ENCODE results near the gene ASB3. TPM values are rescaled to one million over a fixed set of nuclear protein-coding genes. Genes with fewer than 3 reads are reported as not detected.
"Not testable (repeated sequence)": the region's sequence is repeated elsewhere in the genome, so short reads cannot be mapped to it uniquely, and the experiment has no call there.

The ASB3 gene, protein sequence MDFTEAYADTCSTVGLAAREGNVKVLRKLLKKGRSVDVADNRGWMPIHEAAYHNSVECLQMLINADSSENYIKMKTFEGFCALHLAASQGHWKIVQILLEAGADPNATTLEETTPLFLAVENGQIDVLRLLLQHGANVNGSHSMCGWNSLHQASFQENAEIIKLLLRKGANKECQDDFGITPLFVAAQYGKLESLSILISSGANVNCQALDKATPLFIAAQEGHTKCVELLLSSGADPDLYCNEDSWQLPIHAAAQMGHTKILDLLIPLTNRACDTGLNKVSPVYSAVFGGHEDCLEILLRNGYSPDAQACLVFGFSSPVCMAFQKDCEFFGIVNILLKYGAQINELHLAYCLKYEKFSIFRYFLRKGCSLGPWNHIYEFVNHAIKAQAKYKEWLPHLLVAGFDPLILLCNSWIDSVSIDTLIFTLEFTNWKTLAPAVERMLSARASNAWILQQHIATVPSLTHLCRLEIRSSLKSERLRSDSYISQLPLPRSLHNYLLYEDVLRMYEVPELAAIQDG
- 10 to 100 TPM; 28.3 to 37.6 (median 33.7) TPM for polyA plus RNA-seq (ENCODE audit: insufficient read depth in 1 of 5, insufficient read length in 5 of 5, low replicate concordance in 1 of 5)
- long read RNA-seq, donor 1, transcript ASB3-201 (10 exons, 2,214 nt), result major isoform, 5 of 9 reads
- long read RNA-seq, donor 1, partial matches to known transcripts, result 0 of 9 reads
- long read RNA-seq, donor 1, other reads (novel, unspliced or antisense), result 0 of 9 reads
- long read RNA-seq, donor 2, transcript ASB3-201 (10 exons, 2,214 nt), result major isoform, 9 of 16 reads
- long read RNA-seq, donor 2, partial matches to known transcripts, result 5 of 16 reads
- long read RNA-seq, donor 2, other reads (novel, unspliced or antisense), result 0 of 16 reads
- long read RNA-seq, donor 3, transcript ASB3-201 (10 exons, 2,214 nt), result major isoform, 6 of 10 reads
- long read RNA-seq, donor 3, partial matches to known transcripts, result 0 of 10 reads
- long read RNA-seq, donor 3, other reads (novel, unspliced or antisense), result 0 of 10 reads
- long read RNA-seq, donor 4, transcript ASB3-201 (10 exons, 2,214 nt), result major isoform, 7 of 10 reads
- long read RNA-seq, donor 4, partial matches to known transcripts, result 0 of 10 reads
- long read RNA-seq, donor 4, other reads (novel, unspliced or antisense), result 0 of 10 reads
- long read RNA-seq, donor 5, partial matches to known transcripts, result 0 of 5 reads
- long read RNA-seq, donor 5, other reads (novel, unspliced or antisense), result 0 of 5 reads
- long read RNA-seq, donor 6, transcript ASB3-201 (10 exons, 2,214 nt), result major isoform, 6 of 12 reads
- long read RNA-seq, donor 6, partial matches to known transcripts, result 0 of 12 reads
- long read RNA-seq, donor 6, other reads (novel, unspliced or antisense), result 0 of 12 reads
- long read RNA-seq, donor 7, transcript ASB3-201 (10 exons, 2,214 nt), result major isoform, 5 of 5 reads
- long read RNA-seq, donor 7, partial matches to known transcripts, result 0 of 5 reads
- long read RNA-seq, donor 7, other reads (novel, unspliced or antisense), result 0 of 5 reads
- long read RNA-seq, donor 8, partial matches to known transcripts, result 0 of 4 reads
- long read RNA-seq, donor 8, other reads (novel, unspliced or antisense), result 0 of 4 reads

DNA sequence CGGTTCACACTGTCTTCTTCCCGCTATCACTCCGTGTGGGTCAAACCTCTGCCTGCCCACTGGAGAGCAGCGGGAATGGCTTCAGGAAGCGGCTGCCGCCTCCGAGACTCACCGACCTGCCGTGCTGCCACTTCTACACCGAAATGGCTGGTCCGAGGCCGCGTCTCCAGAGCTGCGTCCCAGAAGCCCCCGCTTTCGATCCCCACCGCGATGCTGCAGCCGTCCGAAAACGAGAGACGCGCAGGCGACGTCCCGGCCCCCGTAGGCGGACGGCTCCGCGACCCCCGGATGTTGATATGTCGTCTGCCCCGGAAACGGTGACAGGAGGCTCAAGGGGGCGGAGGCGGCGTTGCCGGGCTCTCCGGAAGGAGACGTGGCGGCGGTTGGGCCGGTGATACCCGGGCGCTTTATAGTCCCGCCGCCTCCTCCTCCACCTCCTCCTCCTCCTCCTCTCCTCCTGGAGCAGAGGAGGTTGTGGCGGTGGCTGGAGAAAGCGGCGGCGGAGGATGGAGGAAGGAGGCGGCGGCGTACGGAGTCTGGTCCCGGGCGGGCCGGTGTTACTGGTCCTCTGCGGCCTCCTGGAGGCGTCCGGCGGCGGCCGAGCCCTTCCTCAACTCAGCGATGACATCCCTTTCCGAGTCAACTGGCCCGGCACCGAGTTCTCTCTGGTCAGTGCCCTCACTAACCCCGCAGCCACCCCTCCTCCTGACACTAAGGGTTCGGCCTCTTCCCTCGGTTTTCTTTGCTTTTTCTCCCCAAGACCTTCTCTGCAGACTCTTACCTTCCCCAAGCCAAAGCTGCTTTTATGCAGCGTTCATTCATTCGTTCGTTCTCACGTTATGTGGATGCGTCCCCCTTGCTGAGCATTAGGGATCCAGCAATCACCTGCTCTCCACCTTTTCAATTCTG lies at the start of gene ASB3, which contains the start of gene ERLEC1:
Gene ASB3, minus strand, starts transcription at position 249 of the 909 bp plus-strand sequence. CDS start 21,381 bp downstream, outside the sequence.
Gene ERLEC1, plus strand, starts transcription at position 340 of the 909 bp plus-strand sequence. Its CDS starts 167 bp downstream, at position 507.
- peak; percentile 91 for DNase-seq

DNA sequence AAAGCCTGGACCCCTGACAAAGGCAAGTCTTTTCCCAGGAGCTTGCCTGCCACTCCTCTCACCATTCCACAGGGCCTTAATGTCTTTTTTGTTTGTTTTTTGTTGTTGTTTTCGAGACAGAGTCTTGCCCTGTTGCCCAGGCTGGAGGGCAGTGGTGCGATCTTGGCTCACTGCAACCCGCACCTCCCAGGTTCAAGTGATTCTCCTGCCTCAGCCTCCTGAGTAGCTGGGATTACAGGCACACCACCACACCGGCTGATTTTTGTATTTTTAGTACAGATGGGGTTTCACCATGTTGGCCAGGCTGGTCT lies 43.2 kb upstream of the ASB3 start:
- DNase-seq, result not testable (repeated sequence)

DNA sequence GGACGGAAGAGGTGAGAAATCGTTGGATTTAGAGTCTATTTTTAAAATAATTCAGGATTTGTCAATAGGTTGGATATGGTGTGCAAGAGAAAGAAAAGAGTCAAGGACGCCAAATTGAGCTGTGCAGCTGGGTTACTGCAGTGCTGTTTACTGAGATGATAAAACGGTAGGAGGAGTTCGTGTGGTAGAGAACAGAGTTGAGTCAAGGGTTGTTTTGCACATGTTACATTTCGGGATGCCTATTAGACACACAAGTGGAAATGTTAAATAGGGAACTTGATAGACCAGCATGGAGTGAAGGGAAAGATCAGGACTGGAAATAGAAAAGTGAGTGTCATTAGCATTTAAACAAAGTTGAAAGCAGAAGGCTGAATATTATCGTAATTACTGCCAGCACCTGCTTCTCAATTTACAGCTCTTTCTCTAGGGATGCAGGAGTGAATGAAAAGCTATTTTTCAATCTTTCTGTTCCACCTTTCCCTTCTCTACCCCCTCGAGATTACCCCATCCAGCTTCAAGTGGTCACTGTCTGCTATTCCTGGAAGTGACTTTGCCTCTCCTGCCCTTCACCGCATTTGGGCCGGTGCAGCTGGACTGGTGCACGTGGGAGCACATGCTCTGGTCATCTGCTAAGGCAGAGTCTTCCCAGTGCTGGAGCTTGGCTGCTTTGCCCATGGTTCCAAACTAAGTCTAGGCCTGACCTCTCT lies 42.7 kb upstream of the ASB3 start:
- DNase-seq, result no peak

DNA sequence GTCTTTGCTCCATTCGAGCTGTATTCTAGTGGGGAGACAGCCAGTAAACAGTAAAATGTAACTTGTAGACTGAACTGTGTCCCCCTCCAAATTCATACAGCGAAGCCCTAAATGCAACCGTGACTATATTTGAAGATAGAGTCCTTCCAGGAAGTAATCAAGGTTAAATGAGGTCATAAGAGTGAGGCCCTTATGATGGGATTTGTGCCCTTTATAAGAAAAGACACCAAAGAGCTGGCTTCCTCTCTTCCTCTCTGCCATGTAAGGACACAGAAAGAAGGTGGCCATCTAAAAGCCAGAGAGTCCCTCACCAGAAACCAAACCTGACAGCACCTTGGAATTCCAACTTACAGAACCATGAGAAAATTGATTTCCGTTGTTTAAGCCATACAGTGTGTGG lies 41.6 kb upstream of the ASB3 start:
- no peak for DNase-seq

DNA sequence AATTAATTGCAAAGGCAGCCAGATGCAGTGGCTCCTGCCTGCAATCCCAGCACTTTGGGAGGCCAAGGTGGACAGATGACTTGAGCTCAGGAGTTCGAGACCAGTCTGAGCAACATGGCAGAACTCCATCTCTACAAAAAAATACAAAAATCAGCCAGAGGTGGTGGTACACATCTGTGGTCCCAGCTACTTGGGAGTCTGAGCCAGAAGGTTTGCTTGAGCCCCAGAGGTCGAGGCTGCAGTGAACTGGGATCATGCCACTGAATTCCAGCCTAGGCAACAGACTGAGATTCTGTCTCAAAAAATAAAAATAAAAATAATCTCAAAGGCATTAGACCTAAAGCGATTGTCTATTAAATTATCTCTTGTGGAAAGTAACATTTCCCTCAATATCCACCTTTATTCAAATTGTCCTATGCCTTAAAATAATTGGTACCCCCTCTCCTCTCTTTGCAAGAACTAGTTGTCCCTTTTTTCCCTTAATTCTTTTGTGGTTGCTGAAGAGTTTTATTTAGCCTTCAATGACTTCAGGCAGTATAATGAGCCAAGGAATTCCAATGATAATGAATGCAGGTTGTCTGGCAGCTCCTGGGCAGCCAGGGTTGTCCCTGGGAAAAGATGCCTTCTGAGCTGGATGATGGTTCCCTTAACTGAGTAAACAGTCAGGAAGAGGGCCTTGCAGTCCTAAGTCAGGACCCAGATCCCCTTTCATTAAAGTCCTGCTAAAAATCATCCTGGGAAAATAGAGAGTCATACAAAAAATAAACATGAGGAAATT lies 40.8 kb upstream of the ASB3 start:
- DNase-seq, result no peak

DNA sequence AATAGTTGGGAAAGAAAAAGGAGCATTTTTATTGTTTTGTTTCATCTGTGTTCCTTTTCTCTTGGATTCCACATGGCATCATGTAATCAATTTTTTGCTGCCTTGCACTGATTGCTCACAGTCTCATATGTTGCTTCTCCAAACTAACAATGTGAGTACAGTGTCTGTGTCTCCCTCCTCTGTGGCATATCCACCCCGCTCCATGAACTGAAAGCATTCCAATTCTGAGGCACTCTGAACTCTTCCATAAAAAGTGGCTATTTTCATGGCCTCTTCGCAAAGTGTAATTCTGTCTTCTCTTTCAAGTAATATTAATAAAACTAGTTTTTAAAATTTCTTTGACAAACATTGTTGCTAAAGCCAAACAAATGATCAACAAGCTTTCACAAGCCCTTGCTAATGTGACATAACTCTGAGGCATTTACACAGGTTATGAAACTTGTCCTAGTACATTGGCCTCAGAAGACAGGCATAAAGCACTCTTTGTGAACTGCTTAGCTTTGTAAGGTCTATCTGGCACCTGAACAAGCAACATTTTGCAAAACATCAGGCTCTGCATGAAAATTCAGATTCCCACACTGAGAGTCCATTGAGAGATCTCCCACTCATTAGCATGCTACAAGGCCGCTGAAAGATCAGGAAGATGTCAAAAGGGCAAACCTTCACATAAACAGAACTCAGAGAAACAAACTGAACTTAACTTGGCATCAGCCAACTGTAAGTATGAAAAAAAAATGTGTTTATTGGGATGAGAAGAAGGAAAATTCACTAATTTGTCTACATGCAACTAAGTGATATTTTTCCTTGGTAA lies 40.0 kb upstream of the ASB3 start:
- DNase-seq, result peak in 1 of 2 donors; percentile 2

DNA sequence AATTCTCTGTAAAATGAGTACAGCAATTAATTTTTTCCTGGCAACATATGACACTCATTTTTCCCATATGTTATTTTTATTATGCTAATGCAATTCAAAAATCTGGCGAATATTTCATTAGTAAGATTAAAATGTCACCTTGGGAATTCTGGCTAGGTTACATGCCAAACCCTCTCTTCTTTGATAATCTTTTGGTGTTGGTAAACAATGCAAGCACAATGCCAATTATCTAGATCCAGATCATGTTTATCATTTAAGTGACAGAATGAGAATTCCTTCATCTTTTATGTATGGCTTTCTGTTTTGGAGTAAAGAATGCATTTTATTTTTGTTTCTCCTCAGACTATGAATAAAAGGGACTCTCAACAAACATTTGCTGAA lies 39.3 kb upstream of the ASB3 start:
- no peak for DNase-seq

DNA sequence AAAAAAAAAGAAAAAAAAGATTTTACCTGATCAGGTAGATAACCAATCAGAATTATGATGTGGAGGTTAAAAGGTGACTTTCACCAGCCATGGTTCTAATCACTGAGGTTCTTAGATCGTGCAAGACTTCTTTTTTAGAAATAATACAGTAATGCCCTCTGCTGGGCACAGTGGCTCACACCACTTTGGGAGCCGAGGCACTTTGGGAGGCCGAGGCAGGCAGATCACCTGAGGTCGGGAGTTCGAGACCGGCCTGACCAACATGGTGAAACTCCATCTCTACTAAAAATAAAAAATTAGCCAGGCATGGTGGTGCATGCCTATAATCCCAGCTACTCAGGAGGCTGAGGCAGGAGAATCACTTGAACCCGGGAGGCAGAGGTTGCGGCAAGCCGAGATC lies 36.9 kb upstream of the ASB3 start:
- DNase-seq, result not testable (repeated sequence)

DNA sequence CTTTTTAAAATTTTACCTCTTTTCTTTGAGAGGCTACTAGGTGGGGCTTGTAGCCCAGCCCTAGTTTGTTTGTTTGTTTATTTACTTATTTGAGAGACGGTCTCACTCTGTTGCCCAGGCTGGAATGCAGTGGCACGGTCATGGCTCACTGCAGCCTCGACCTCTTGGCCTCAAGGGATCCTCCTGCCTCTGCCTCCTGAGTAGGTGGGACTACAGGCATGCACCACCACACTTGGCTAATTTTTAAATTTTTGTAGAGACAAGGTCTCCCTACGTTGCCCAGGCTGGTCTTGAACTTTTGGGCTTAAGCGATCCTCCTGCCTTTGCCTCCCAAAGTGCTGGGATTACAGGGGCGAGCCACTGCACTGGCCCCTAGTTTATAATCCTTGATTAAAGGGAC lies 35.1 kb upstream of the ASB3 start:
- DNase-seq, result no peak

DNA sequence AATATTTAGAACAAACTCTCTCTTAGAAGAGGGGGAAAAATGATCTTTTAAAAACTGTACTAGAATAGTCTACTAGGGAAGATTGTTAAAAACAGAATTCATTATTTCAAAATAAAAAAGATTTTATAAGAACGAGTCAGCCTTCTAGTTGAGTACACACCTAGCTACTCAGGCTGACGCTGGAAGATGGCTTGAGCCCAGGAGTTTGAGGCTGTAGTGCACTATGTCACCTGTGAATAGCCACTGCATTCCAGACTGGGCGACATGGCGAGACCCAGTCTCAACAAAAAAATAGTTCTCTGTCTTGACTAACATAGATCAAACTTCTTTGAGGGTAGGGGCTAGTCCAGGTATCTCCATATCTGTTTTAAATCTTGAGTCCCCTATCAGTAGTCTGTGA lies 34.0 kb upstream of the ASB3 start:
- DNase-seq, result no peak

DNA sequence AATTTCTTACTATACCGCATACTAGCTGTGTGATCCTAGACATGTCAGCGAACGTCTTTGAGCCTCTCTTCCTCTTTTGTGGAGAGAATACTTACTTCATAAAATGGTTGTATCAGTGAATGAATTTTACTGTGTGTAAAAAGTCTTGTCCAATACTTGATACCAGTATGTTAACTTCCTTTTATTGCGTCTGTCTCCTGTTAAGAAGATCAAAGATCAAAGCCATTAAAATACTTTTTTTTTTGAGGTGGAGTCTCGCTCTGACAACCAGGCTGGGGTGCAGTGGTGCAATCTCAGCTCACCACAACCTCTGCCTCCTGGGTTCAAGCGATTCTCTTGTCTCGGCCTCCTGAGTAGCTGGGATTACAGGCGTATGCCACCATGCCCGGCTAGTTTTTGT lies 33.3 kb upstream of the ASB3 start:
- no peak for DNase-seq

DNA sequence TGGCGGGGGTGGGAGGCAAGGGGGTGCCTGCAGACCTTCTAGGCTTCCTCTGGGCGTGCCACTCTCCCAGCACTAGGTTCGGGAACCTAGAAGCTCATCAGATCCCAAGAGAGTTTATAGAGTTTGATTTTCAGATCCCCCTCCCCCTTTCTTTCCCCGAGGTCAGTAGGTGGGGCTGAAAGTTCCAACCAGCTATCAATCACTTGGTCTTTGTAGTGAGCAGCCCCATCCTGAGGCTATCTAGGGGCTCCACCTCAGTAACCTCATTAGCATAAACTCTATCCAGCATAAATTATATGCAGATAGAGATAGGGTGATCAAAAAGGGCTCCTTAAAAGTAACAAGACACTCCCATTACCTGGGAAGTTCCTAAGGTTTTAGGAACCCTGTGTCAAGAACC lies 32.9 kb upstream of the ASB3 start:
- DNase-seq, result no peak

DNA sequence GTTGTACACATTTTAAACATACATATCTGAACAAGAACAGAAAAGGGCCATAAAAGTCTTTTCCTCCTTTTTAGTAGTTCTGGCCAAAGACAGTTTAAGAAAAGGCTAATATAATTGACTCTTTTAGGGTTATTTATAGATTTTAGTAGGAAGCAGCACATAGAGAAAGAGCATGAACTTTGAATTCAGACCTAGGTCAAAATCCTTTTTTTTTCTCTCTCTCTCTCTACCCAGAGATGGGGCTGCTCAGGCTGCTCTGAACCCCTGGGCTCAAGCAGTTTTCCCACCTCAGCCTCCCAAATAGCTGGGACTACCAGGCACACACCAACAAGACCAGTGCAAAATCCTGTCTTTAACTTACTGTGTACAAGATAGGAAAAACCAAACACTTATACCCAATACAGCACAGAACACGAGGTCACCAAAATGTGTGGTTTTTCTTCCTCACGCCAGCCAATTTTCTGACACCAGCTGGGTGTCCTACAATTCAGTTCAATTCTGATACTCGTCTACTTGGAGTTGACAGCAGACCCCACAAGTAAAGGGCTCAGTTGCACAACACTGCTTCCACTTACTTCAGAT lies 32.2 kb upstream of the ASB3 start:
- DNase-seq, result no peak

DNA sequence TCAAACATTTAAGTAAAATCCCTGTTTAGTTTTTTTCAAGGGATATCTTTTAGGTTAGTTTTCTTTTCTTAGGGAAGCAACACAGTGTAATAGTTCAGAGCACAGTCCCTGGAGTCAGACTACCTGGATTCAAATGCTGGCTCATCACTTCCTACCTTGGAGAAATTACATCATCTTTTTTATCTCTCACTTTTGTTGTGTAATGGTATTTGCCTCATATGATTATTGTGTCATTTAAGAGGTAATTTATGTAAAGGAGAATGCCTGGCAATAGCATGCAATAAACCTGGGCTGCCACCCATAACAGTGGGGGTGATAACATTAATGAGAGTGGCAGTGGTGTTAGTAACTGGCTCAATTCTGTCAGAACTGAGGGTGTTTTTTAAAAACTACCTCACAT lies 26.4 kb upstream of the ASB3 start:
- DNase-seq, result no peak

DNA sequence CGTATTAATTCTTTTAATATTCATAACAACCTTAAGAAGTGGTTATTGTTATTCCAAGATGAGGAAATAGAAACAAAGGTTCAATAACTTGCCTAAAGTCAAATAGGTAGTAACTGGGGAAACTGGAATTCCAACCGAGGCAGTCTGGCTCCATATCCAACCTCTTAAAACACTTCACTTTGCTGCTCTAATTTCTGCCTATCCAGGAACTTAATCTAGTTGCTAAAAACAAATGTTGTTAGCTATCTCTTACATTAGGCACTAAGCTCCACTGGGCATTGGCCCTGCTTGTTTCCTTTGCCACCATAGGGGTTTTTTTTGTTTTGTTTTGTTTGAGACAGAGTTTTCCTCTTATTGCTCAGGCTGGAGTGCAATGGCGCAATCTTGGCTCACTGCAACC lies 24.8 kb upstream of the ASB3 start:
- DNase-seq, result no peak

DNA sequence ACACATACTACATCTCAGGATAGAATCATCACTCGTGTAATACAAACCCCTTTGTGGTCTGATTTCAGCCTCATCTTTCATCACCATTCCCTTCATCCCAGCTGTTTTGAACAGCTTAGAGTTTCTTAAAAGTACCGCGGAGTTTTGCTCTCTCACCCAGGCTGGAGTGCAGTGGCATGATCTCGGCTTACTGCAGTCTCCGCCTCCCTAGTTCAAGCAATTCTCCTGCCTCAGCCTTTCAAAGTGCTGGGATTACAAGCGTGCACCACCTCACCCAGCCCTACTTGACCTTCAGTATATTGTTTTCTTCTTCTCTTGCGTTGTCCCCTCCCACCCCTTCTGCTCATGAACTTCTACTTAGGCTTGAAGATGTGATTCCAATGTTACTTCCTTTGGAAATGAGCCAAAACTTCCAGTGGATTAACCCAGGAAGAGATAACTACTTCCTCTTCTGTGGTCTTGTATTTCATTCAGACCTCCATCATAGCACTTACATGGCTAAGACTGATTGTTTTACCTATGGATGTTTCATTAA lies 15.9 kb upstream of the ASB3 start:
- no peak for DNase-seq

DNA sequence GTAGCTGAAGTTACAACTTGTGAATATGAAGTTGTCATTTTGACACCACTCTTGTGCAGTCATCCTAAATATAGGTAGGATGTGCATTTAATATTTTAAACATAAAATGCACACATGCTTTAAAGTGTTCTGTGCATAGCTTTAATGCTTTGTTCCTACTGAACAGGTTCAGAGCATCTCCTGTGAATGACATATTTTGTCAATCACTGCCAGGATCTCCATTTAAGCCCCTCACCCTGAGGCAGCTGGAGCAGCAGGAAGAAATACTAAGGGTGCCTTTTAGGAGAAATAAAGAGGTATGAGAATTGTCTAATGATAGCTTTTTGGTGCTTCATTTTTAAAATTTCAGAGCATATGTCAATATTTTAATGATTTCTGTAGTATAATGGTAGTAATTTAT lies 14.8 kb upstream of the ASB3 start:
- no peak for DNase-seq
